ENCODE measurements around the gene PRG3. TPM values are rescaled to one million over a fixed set of nuclear protein-coding genes. Genes with fewer than 3 reads are reported as not detected.
"Not testable (repeated sequence)": the region's sequence is repeated elsewhere in the genome, so short reads cannot be mapped to it uniquely, and the experiment has no call there.

PRG3 gene
- total and polyA plus RNA-seq, 9 of the 15 experiments (the other 6 are each of a cell fraction or from before 2014, with no cell fraction given): 0.18 to 0.55 (median 0.38) TPM; not detected in 6

GRCh38 chr11:57403003-57403801 is 22.3 kb upstream of the PRG3 start:
- DNase-seq (ENCODE audit: extremely low read depth in 1 of 4, low spot score in 3 of 4); ATAC-seq; H3K79me2 ChIP-seq (ENCODE audit: control insufficient read depth, insufficient read depth, low read length); CTCF ChIA-PET (ENCODE audit: low intra/inter-chr PET ratio); H3K9me3 ChIP-seq (replicated peaks; ENCODE audit: control insufficient read depth, insufficient read depth, low read depth, low read length); BruUV-seq (replicated peaks); FAIRE-seq; H3K27me3 ChIP-seq (ENCODE audit: control insufficient read depth in 2 of 2, insufficient read depth in 2 of 2, low read length in 2 of 2); H3K9me1 ChIP-seq (ENCODE audit: control insufficient read depth, insufficient read depth, low read length); H3K9ac ChIP-seq (ENCODE audit: insufficient read depth in 1 of 2, low read depth in 2 of 2, low read length in 2 of 2); H2AFZ ChIP-seq (ENCODE audit: low read depth, low read length); H4K20me1 ChIP-seq (replicated peaks; ENCODE audit: control insufficient read depth, insufficient read depth, low read length); in situ Hi-C loops (cut with MboI); H3K4me3 ChIP-seq; TF ChIP-seq ATF3 (CRISPR knock-in tag; conservative IDR thresholded peaks at IDR 0.05); ATF1 (CRISPR knock-in tag; IDR thresholded peaks at IDR 0.05): not testable (repeated sequence)
- Histone ChIP-seq H3K36me3 (ENCODE audit: control insufficient read depth, insufficient read depth, low read length) (peaks cover 30% of the 10 kb centered on the region), H3K4me1 (replicated peaks in 1 of 2; ENCODE audit: control insufficient read depth in 2 of 2, insufficient read depth in 2 of 2, low read length in 2 of 2) (peaks cover 13 to 28% of the 10 kb centered on the region in 2 experiments; a peak in 3 of 5 replicates), H3K4me2 (ENCODE audit: insufficient read depth, low read length) (peak overlapping the region; percentile 26; the same call in 1 of the 2 replicates), H3K27ac (ENCODE audit: extremely low read depth, low read depth, low read length) (peak overlapping the region; percentile 27; the same call in 1 of the 3 replicates)
- intact Hi-C loops (cut with micrococcal nuclease): loop anchor here (2.0 kb wide), 2 partner anchors 22 to 44 kb away; no protein-coding TSS in a partner anchor
- 18% methylated on average over 6 of the region's 6 CpGs for WGBS (ENCODE audit: insufficient coverage, low coverage, missing lambda C conversion rate)
- POLR2A ChIA-PET: interaction anchor here (0.8 to 2.8 kb wide), 7 partner anchors 8 to 65 kb away, joined by 3 to 18 read pairs (median 5); partner anchors contain the start of gene P2RX3
- TF ChIP-seq ATF3 (IDR thresholded peaks at IDR 0.05): peak; percentile 7; the same call in 1 of the 2 replicates
- TF ChIP-seq ZNF395 (CRISPR knock-in tag; IDR thresholded peaks at IDR 0.05): peak; percentile 19; the same call in 1 of the 2 replicates
- peak; percentile 16; the same call in 1 of the 2 replicates for TF ChIP-seq ATF1 (tag; IDR thresholded peaks at IDR 0.05)
- TF ChIP-seq LEF1 (IDR thresholded peaks at IDR 0.05): peak; percentile 6; the same call in 1 of the 2 replicates
- TF ChIP-seq PTBP1 (IDR thresholded peaks at IDR 0.05; ENCODE audit: low read depth, low read length): peak; percentile 58; the same call in 1 of the 2 replicates
- TF ChIP-seq KAT7 (CRISPR knock-in tag; IDR thresholded peaks at IDR 0.05; ENCODE audit: borderline replicate concordance): 0 out of 2 replicates have a peak, but pooled peaks have one; percentile 5
- TF ChIP-seq ZBTB17 (CRISPR knock-in tag; IDR thresholded peaks at IDR 0.05): 0 out of 2 replicates have a peak, but pooled peaks have one; percentile 14
- 0 out of 4 replicates have a peak, but pooled peaks of 1 of the 2 experiments have one; percentile 6 for TF ChIP-seq FOXK2 (conservative IDR thresholded peaks at IDR 0.05 in 1 of 2, IDR thresholded peaks at IDR 0.05 in 1 of 2; ENCODE audit: low read depth in 2 of 2)
- peak; percentile 59 for TF ChIP-seq RBM25 (IDR thresholded peaks at IDR 0.05; ENCODE audit: low read depth, low read length, severe bottlenecking)
- TF ChIP-seq ZNF121 (CRISPR knock-in tag; conservative IDR thresholded peaks at IDR 0.05): peak; percentile 91
- peak; percentile 91 for TF ChIP-seq ZNF512 (tag; IDR thresholded peaks at IDR 0.05)

Data from K562 (cell line).